ENCODE measurements around the gene PLCL2.

Gene PLCL2

GRCh38 chr3:16864610-16865313 lies 20.0 kb upstream of the PLCL2 start:
- in situ Hi-C loops (cut with MboI; ENCODE audit: low sequenced_read_pairs) = no loop called here

GRCh38 chr3:16865335-16865734 lies 19.4 kb upstream of the PLCL2 start:
- in situ Hi-C loops (cut with MboI; ENCODE audit: low sequenced_read_pairs) = no loop called here

- in situ Hi-C loops (cut with MboI; ENCODE audit: low sequenced_read_pairs) = no loop called here
These were observed 18.2 kb upstream of the PLCL2 start for GRCh38 chr3:16866571-16866970.

GRCh38 chr3:16868513-16868912 lies 16.2 kb upstream of the PLCL2 start:
- in situ Hi-C loops (cut with MboI; ENCODE audit: low sequenced_read_pairs) = no loop called here

GRCh38 chr3:16869261-16870005 lies 15.3 kb upstream of the PLCL2 start:
- in situ Hi-C loops (cut with MboI; ENCODE audit: low sequenced_read_pairs) = no loop called here

GRCh38 chr3:16871915-16872842 lies 12.6 kb upstream of the PLCL2 start:
- in situ Hi-C loops (cut with MboI; ENCODE audit: low sequenced_read_pairs) = no loop called here

GRCh38 chr3:16873872-16874271 lies 10.9 kb upstream of the PLCL2 start:
- in situ Hi-C loops (cut with MboI; ENCODE audit: low sequenced_read_pairs) = no loop called here

GRCh38 chr3:16875876-16876550 lies 8.7 kb upstream of the PLCL2 start:
- in situ Hi-C loops (cut with MboI; ENCODE audit: low sequenced_read_pairs) = no loop called here

GRCh38 chr3:16877505-16877904 lies 7.2 kb upstream of the PLCL2 start:
- in situ Hi-C loops (cut with MboI; ENCODE audit: low sequenced_read_pairs) = no loop called here

- in situ Hi-C loops (cut with MboI; ENCODE audit: low sequenced_read_pairs) = no loop called here
These were observed 6.8 kb upstream of the PLCL2 start for GRCh38 chr3:16877911-16878310.

GRCh38 chr3:16881896-16882630 lies 2.7 kb upstream of the PLCL2 start:
- in situ Hi-C loops (cut with MboI; ENCODE audit: low sequenced_read_pairs) = no loop called here

GRCh38 chr3:16883057-16883722 lies 1.6 kb upstream of the PLCL2 start:
- in situ Hi-C loops (cut with MboI; ENCODE audit: low sequenced_read_pairs) = no loop called here

- in situ Hi-C loops (cut with MboI; ENCODE audit: low sequenced_read_pairs) = no loop called here
These were observed 1.1 kb upstream of the PLCL2 start for GRCh38 chr3:16883723-16884083.

GRCh38 chr3:16884084-16884747 lies 539 bp upstream of the PLCL2 start:
- in situ Hi-C loops (cut with MboI; ENCODE audit: low sequenced_read_pairs) = no loop called here

- in situ Hi-C loops (cut with MboI; ENCODE audit: low sequenced_read_pairs) = no loop called here
These were observed 993 bp downstream of the PLCL2 start for GRCh38 chr3:16885593-16886302.

GRCh38 chr3:16886303-16886683 lies 1.5 kb downstream of the PLCL2 start:
- in situ Hi-C loops (cut with MboI; ENCODE audit: low sequenced_read_pairs) = no loop called here

GRCh38 chr3:16887130-16887529 lies 2.4 kb downstream of the PLCL2 start:
- in situ Hi-C loops (cut with MboI; ENCODE audit: low sequenced_read_pairs) = no loop called here

- in situ Hi-C loops (cut with MboI; ENCODE audit: low sequenced_read_pairs) = no loop called here
These were observed 3.6 kb downstream of the PLCL2 start for GRCh38 chr3:16888356-16888755.

Data from HL-60/S4 treated with retinoic acid at 250 ng/mL for 4 days and 3 days (cell line).